Sigmoid colon (tissue), 7 donors: ENCODE results near the gene CLTA. TPM values are rescaled to one million over a fixed set of nuclear protein-coding genes. Genes with fewer than 3 reads are reported as not detected.
A peak's percentile ranks its signal among the peaks of the same experiment; 100 is the strongest.
"Not testable (repeated sequence)": the region's sequence is repeated elsewhere in the genome, so short reads cannot be mapped to it uniquely, and the experiment has no call there.

ENCODE experiments used
- DNase-seq: peaks from one replicate; pipeline ENCODE4 v3.0.0-alpha.2; 2019
- H3K27ac ChIP-seq, 4 donors: fragments of 200-600 bp; sonication (generic); one replicate each; pipeline ENCODE4 v1.5.1; 2016 to 2019; ENCODE audit warnings: mild to moderate bottlenecking in 1 of 4
- H3K27me3 ChIP-seq, 3 donors: fragments of 200-600 bp; sonication (generic); one replicate each; pipeline ENCODE4 v1.5.1; 2019; ENCODE audit warnings: mild to moderate bottlenecking in 1 of 3
- H3K36me3 ChIP-seq, 4 donors: fragments of 200-600 bp; sonication (generic); one replicate each; pipeline ENCODE4 v1.5.1; 2016 to 2019
- H3K4me1 ChIP-seq, 4 donors: fragments of 200-600 bp; sonication (generic); one replicate each; pipeline ENCODE4 v1.5.1; 2017 to 2019
- H3K4me3 ChIP-seq, 4 donors: fragments of 200-600 bp; sonication (generic); one replicate each; pipeline ENCODE4 v1.5.1; 2017 to 2019; ENCODE audit warnings: mild to moderate bottlenecking in 2 of 4, moderate library complexity in 1 of 4
- H3K9me3 ChIP-seq, 4 donors: fragments of 200-600 bp in 3 of 4; sonication (generic) in 3 of 4; one replicate each; pipeline versions ENCODE4 v1.5.1 to v1.6.1; 2013 to 2019
- CTCF ChIP-seq, 4 experiments: fragments of 450-650 bp in 3 of 4; fragments of 200-600 bp in 1 of 4; IDR thresholded peaks; one replicate each; pipeline ENCODE4 v1.5.1; 2016 to 2019; ENCODE audit warnings: antibody characterized with exemption in 4 of 4, mild to moderate bottlenecking in 3 of 4, moderate library complexity in 2 of 4
- EP300 ChIP-seq, 4 donors: sonication (generic); formaldehyde crosslinking; IDR thresholded peaks; one replicate each; pipeline ENCODE4 v1.6.1; 2017; ENCODE audit warnings: antibody characterized with exemption in 4 of 4
- POLR2A ChIP-seq, 2 donors: fragments of 450-650 bp; IDR thresholded peaks; one replicate each; pipeline ENCODE4 v1.6.1; 2016; ENCODE audit warnings: antibody characterized with exemption in 2 of 2, mild to moderate bottlenecking in 2 of 2, moderate library complexity in 2 of 2
- POLR2AphosphoS5 ChIP-seq, 4 donors: sonication (generic); formaldehyde crosslinking; IDR thresholded peaks; one replicate each; pipeline ENCODE4 v1.6.1; 2017; ENCODE audit warnings: antibody characterized with exemption in 4 of 4
- WGBS, 2 donors: extraction: QIAGEN DNeasy Blood & Tissue Kit; methylation state at CpG; one replicate each; pipeline ENCODE4 v1.1.7; 2013; 5-methylcytosine and 5-hydroxymethylcytosine counted together
- intact Hi-C: fragments of 100-400 bp; cut with DNase I; formaldehyde crosslinking; loops from one replicate; pipeline ENCODE4 v1.15.1; 2023
- polyA plus RNA-seq, 3 donors: library from polyadenylated mRNA; stranded (reverse); fragments of 200-250 nt; gene quantifications; one replicate each; pipeline ENCODE4 v1.2.3, GENCODE V29; 2013
- total RNA-seq, 4 donors: library from RNA; depleted of rRNA; stranded (reverse); fragments of >200 nt; gene quantifications; one replicate each; pipeline ENCODE4 v1.1.0, GENCODE V29; 2016
- donor health status: healthy with polysubstance abuse.
- donor health status: Bipolar disorder and iron deficiency.
- donor health status: healthy.

The CLTA gene
- total and polyA plus RNA-seq, 7 donors: 151 to 299 (median 176) TPM

GRCh38 chr9:36156116-36156515 lies 34.6 kb upstream of the CLTA start:
- Histone ChIP-seq H3K4me1 (peaks cover 0 to 76% (median 60%) of the 10 kb centered on the region in 4 donors), H3K27ac (peak overlapping the region in 3 of 4 donors; percentile 79 to 99 (median 86)), H3K9me3 (peaks cover 0 to 2% (median 0%) of the 10 kb centered on the region in 4 donors), H3K36me3 (peaks cover 0 to 30% (median 13%) of the 10 kb centered on the region in 4 donors), H3K4me3 (no peak overlapping the region), H3K27me3 (no peaks in the 10 kb centered on the region)
- DNase-seq: no peak
- 88 to 99% methylated on average over 6 of the region's 6 CpGs for WGBS, 2 donors
- intact Hi-C loops: no loop called here
- TF ChIP-seq CTCF (IDR thresholded peaks at IDR 0.05) (no peak), POLR2A (IDR thresholded peaks at IDR 0.05) (no peak), POLR2AphosphoS5 (IDR thresholded peaks at IDR 0.05) (no peak), EP300 (IDR thresholded peaks at IDR 0.05) (no peak)

GRCh38 chr9:36158122-36158521 lies 32.6 kb upstream of the CLTA start:
- WGBS, 2 donors: 77 to 82% methylated on average over 2 of the region's 2 CpGs
- intact Hi-C loops: no loop called here
- peaks cover 0 to 2% (median 0%) of the 10 kb centered on the region in 4 donors for H3K9me3 ChIP-seq
- peak in 3 of 4 donors; percentile 33 to 54 (median 52) for TF ChIP-seq POLR2AphosphoS5 (IDR thresholded peaks at IDR 0.05)
- no peak for TF ChIP-seq EP300 (IDR thresholded peaks at IDR 0.05)
- H3K36me3 ChIP-seq: peaks cover 0 to 19% (median 9%) of the 10 kb centered on the region in 4 donors
- H3K4me3 ChIP-seq: no peak overlapping the region
- no peak for DNase-seq
- no peaks in the 10 kb centered on the region for H3K27me3 ChIP-seq
- H3K27ac ChIP-seq: peak overlapping the region; percentile 61 to 99 (median 86)
- H3K4me1 ChIP-seq: peaks cover 0 to 77% (median 66%) of the 10 kb centered on the region in 4 donors

- intact Hi-C loops: no loop called here
- Histone ChIP-seq H3K4me3 (no peak overlapping the region), H3K9me3 (peaks cover 0 to 2% (median 0%) of the 10 kb centered on the region in 4 donors), H3K36me3 (peaks cover 0 to 19% (median 9%) of the 10 kb centered on the region in 4 donors), H3K27me3 (no peaks in the 10 kb centered on the region), H3K27ac (peak overlapping the region; percentile 61 to 99 (median 86)), H3K4me1 (peaks cover 0 to 77% (median 66%) of the 10 kb centered on the region in 4 donors)
- 81 to 92% methylated on average over 7 of the region's 7 CpGs for WGBS, 2 donors
- peak in 2 of 4 donors; percentile 16 to 19 for TF ChIP-seq POLR2AphosphoS5 (IDR thresholded peaks at IDR 0.05)
- TF ChIP-seq EP300 (IDR thresholded peaks at IDR 0.05): no peak
- TF ChIP-seq CTCF (IDR thresholded peaks at IDR 0.05): no peak
- TF ChIP-seq POLR2A (IDR thresholded peaks at IDR 0.05): no peak
- DNase-seq: no peak
These were observed 31.8 kb upstream of the CLTA start for GRCh38 chr9:36158917-36159316.

GRCh38 chr9:36159509-36159908 lies 31.2 kb upstream of the CLTA start:
- H3K27ac ChIP-seq: peak overlapping the region; percentile 61 to 99 (median 86)
- peaks cover 0 to 77% (median 66%) of the 10 kb centered on the region in 4 donors for H3K4me1 ChIP-seq
- intact Hi-C loops, H3K9me3 ChIP-seq, DNase-seq, H3K27me3 ChIP-seq, H3K4me3 ChIP-seq: not testable (repeated sequence)
- 97% methylated on average over 4 of the region's 4 CpGs for WGBS, 2 donors
- peaks cover 0 to 19% (median 9%) of the 10 kb centered on the region in 4 donors for H3K36me3 ChIP-seq

GRCh38 chr9:36160126-36160525 lies 30.6 kb upstream of the CLTA start:
- peak overlapping the region; percentile 61 to 99 (median 86) for H3K27ac ChIP-seq
- WGBS, 2 donors: 86 to 93% methylated on average over 11 of the region's 11 CpGs
- peaks cover 0 to 19% (median 9%) of the 10 kb centered on the region in 4 donors for H3K36me3 ChIP-seq
- peaks cover 0 to 77% (median 67%) of the 10 kb centered on the region in 4 donors for H3K4me1 ChIP-seq
- DNase-seq, H3K27me3 ChIP-seq, H3K9me3 ChIP-seq, intact Hi-C loops, H3K4me3 ChIP-seq: not testable (repeated sequence)

- 95 to 96% methylated on average over 2 of the region's 2 CpGs for WGBS, 2 donors
- intact Hi-C loops: no loop called here
These were observed 29.5 kb upstream of the CLTA start for GRCh38 chr9:36161187-36161586.

More at GRCh38 chr9:36161187-36161586, 29.5 kb upstream of the CLTA start:
- Histone ChIP-seq H3K4me3 (no peak overlapping the region), H3K36me3 (peaks cover 0 to 13% (median 6%) of the 10 kb centered on the region in 4 donors), H3K9me3 (peaks cover 0 to 2% (median 0%) of the 10 kb centered on the region in 4 donors), H3K27me3 (no peaks in the 10 kb centered on the region), H3K4me1 (peaks cover 0 to 81% (median 74%) of the 10 kb centered on the region in 4 donors), H3K27ac (peak overlapping the region; percentile 83 to 99 (median 86))
- no peak for DNase-seq
- no peak for TF ChIP-seq POLR2A (IDR thresholded peaks at IDR 0.05)
